T-helper 1 cell treated with Interleukin-12 subunit alpha and Interleukin-12 subunit beta and Interleukin-4 antibody, amounts not matched to agents 30 ng/mL and 1 ng/mL, for 36 hours (primary cell): ENCODE data around the gene HDAC4. TPM values are rescaled to one million over a fixed set of nuclear protein-coding genes. Genes with fewer than 3 reads are reported as not detected.
"Not testable (repeated sequence)": the region's sequence is repeated elsewhere in the genome, so short reads cannot be mapped to it uniquely, and the experiment has no call there.

Experiments used
- intact Hi-C: fragments of 100-400 bp; cut with micrococcal nuclease; formaldehyde crosslinking; loops from one replicate; pipeline ENCODE4 v1.15.1; 2024
- total RNA-seq: library from RNA; stranded (reverse); gene quantifications from 2 replicates; pipeline ENCODE4 v1.2.3, GENCODE V29; 2022

HDAC4 gene
- total RNA-seq, 1 donor from 2014 or later, result 82.1 TPM

- intact Hi-C loops, result no loop called here
Observed at GRCh38 chr2:239084007-239084406, 316.8 kb downstream of the HDAC4 start.

- intact Hi-C loops, result no loop called here
Observed at GRCh38 chr2:239082425-239082824, 318.4 kb downstream of the HDAC4 start.

GRCh38 chr2:239081622-239082021, 319.2 kb downstream of the HDAC4 start:
- intact Hi-C loops, result no loop called here

GRCh38 chr2:239081046-239081445, 319.8 kb downstream of the HDAC4 start:
- intact Hi-C loops, result no loop called here

- intact Hi-C loops, result no loop called here
Observed at GRCh38 chr2:239079671-239080294, 321.0 kb downstream of the HDAC4 start.

- intact Hi-C loops, result no loop called here
Observed at GRCh38 chr2:239078128-239078924, 322.5 kb downstream of the HDAC4 start.

GRCh38 chr2:239077260-239077659, 323.6 kb downstream of the HDAC4 start:
- intact Hi-C loops, result no loop called here

GRCh38 chr2:239075918-239076758, 324.7 kb downstream of the HDAC4 start:
- intact Hi-C loops, result no loop called here

- intact Hi-C loops, result no loop called here
Observed at GRCh38 chr2:239073745-239074530, 326.9 kb downstream of the HDAC4 start.

- intact Hi-C loops, result no loop called here
Observed at GRCh38 chr2:239073270-239073669, 327.6 kb downstream of the HDAC4 start.

- intact Hi-C loops, result no loop called here
Observed at GRCh38 chr2:239072786-239073185, 328.0 kb downstream of the HDAC4 start.

GRCh38 chr2:239070466-239070865, 330.4 kb downstream of the HDAC4 start:
- intact Hi-C loops, result no loop called here

GRCh38 chr2:239069362-239070333, 331.2 kb downstream of the HDAC4 start:
- intact Hi-C loops, result not testable (repeated sequence)

- intact Hi-C loops, result no loop called here
Observed at GRCh38 chr2:239068411-239068810, 332.4 kb downstream of the HDAC4 start.

GRCh38 chr2:239067196-239067865, 333.5 kb downstream of the HDAC4 start:
- intact Hi-C loops, result no loop called here

- intact Hi-C loops, result no loop called here
Observed at GRCh38 chr2:239066597-239066996, 334.2 kb downstream of the HDAC4 start.

- intact Hi-C loops, result no loop called here
Observed at GRCh38 chr2:239065962-239066361, 334.9 kb downstream of the HDAC4 start.

GRCh38 chr2:239065537-239065936, 335.3 kb downstream of the HDAC4 start:
- intact Hi-C loops, result no loop called here

- intact Hi-C loops, result no loop called here
Observed at GRCh38 chr2:239064891-239065290, 335.9 kb downstream of the HDAC4 start.
